H1 (cell line): ENCODE results near the gene GPSM3. TPM values are rescaled to one million over a fixed set of nuclear protein-coding genes. Genes with fewer than 3 reads are reported as not detected.
A peak's percentile ranks its signal among the peaks of the same experiment; 100 is the strongest.

Experiments
- CTCF ChIA-PET: fragments of 300-600 bp; sonication (Branson Sonifier 250); formaldehyde crosslinking; loops from one replicate; lab custom pipeline; 2021; ENCODE audit not compliant: partially characterized antibody; lab: Charles Lee
- POLR2A ChIA-PET: fragments of 300-600 bp; sonication (Branson Sonifier 250); formaldehyde crosslinking; loops from one replicate; lab custom pipeline; 2021; ENCODE audit warnings: inconsistent platforms; ENCODE audit not compliant: partially characterized antibody; lab: Charles Lee
- DNase-seq, 2 experiments: peaks; one replicate each; pipeline versions ENCODE4 v3.0.0 to v3.0.0-alpha.2; 2010 to 2022; ENCODE audit warnings: low spot score in 2 of 2, low read depth in 1 of 2, mixed read lengths in 1 of 2
- FAIRE-seq: peaks from 2 replicates; lab custom pipeline; 2011; peaks lifted over from hg19 to GRCh38; lab: Jason Lieb, UNC
- H2AFZ ChIP-seq: 2 replicates; pipeline ENCODE4 v1.8.1; 2012; ENCODE audit warnings: low read length, inconsistent platforms
- H2AK5ac ChIP-seq: 2 replicates; pipeline ENCODE4 v1.6.1; 2013; ENCODE audit warnings: low read depth, low read length
- H2BK120ac ChIP-seq: replicated peaks from 2 replicates; pipeline ENCODE3; 2013; ENCODE audit warnings: low read depth, low read length, inconsistent platforms
- H2BK12ac ChIP-seq: 2 replicates; pipeline ENCODE4 v1.6.1; 2013; ENCODE audit warnings: low read depth, low read length
- H2BK15ac ChIP-seq: 2 replicates; pipeline ENCODE4 v1.6.1; 2013; ENCODE audit warnings: low read length
- H2BK20ac ChIP-seq: 2 replicates; pipeline ENCODE4 v1.6.1; 2013; ENCODE audit warnings: low read length
- H2BK5ac ChIP-seq: 2 replicates; pipeline ENCODE4 v1.6.1; 2013; ENCODE audit warnings: low read depth, low read length
- H3K14ac ChIP-seq: 2 replicates; pipeline ENCODE4 v1.6.1; 2013; ENCODE audit warnings: inconsistent platforms; ENCODE audit not compliant: insufficient read length
- H3K18ac ChIP-seq: 2 replicates; pipeline ENCODE4 v1.6.1; 2013; ENCODE audit warnings: low read length; ENCODE audit errors: extremely low read depth
- H3K23ac ChIP-seq: 2 replicates; pipeline ENCODE4 v1.6.1; 2013; ENCODE audit warnings: inconsistent platforms; ENCODE audit not compliant: insufficient read length
- H3K23me2 ChIP-seq: 2 replicates; pipeline ENCODE4 v1.6.1; 2013; ENCODE audit warnings: low read depth, low read length
- H3K27ac ChIP-seq: 2 replicates; pipeline ENCODE4 v1.6.1; 2011; ENCODE audit warnings: low read depth, low read length, inconsistent platforms
- H3K27me3 ChIP-seq, 4 experiments: replicated peaks in 1 of 4; 1 replicate in 1 of 4; 2 replicates in 3 of 4; pipeline versions ENCODE4 v1.6.1 to v1.8.1; 2011 to 2013; ENCODE audit warnings: low read length in 3 of 4, mild to moderate bottlenecking in 3 of 4, inconsistent platforms in 2 of 4, mixed read lengths in 2 of 4, moderate library complexity in 1 of 4; ENCODE audit not compliant: control insufficient read depth in 3 of 4, insufficient read depth in 3 of 4; ENCODE audit errors: extremely low read depth in 1 of 4
- H3K36me3 ChIP-seq, 4 experiments: 2 replicates each; pipeline versions ENCODE4 v1.6.1 to v1.8.1; 2011 to 2013; ENCODE audit warnings: mild to moderate bottlenecking in 4 of 4, low read length in 3 of 4, moderate library complexity in 2 of 4, control low read depth in 1 of 4, inconsistent platforms in 1 of 4; ENCODE audit not compliant: insufficient read depth in 4 of 4, control insufficient read depth in 2 of 4
- H3K4ac ChIP-seq: replicated peaks from 2 replicates; pipeline ENCODE3; 2013; ENCODE audit warnings: low read length, low read depth, mixed read lengths, inconsistent platforms; ENCODE audit not compliant: insufficient read length
- H3K4me1 ChIP-seq, 4 experiments: replicated peaks in 1 of 4; 1 replicate in 1 of 4; 2 replicates in 3 of 4; pipeline versions ENCODE4 v1.6.1 to v1.8.1; 2011 to 2013; ENCODE audit warnings: low read length in 3 of 4, inconsistent platforms in 2 of 4, mixed read lengths in 1 of 4; ENCODE audit not compliant: insufficient read depth in 4 of 4, control insufficient read depth in 3 of 4
- H3K4me2 ChIP-seq, 2 experiments: 2 replicates each; pipeline versions ENCODE4 v1.6.1 to v1.8.1; 2011 to 2013; ENCODE audit warnings: low read depth in 2 of 2, low read length in 2 of 2, control low read depth in 1 of 2, inconsistent platforms in 1 of 2, mild to moderate bottlenecking in 1 of 2; ENCODE audit not compliant: insufficient read depth in 1 of 2
- H3K4me3 ChIP-seq, 4 experiments: fragments of 200-600, 300-600 bp in 1 of 4; sonication (generic), shearing (Covaris generic), sonication (Bioruptor Twin) in 1 of 4; 2 replicates each; pipeline versions ENCODE4 v1.5.1 to v1.8.1; 2011 to 2016; ENCODE audit warnings: low read length in 4 of 4, low read depth in 3 of 4, control low read depth in 2 of 4, inconsistent platforms in 2 of 4, mild to moderate bottlenecking in 2 of 4, mixed read lengths in 1 of 4, moderate library complexity in 1 of 4; ENCODE audit not compliant: insufficient read depth in 2 of 4; ENCODE audit errors: extremely low read depth in 1 of 4
- H3K56ac ChIP-seq: replicated peaks from 2 replicates; pipeline ENCODE3; 2013; ENCODE audit warnings: low read depth, mild to moderate bottlenecking, mixed read lengths, low read length, inconsistent platforms; ENCODE audit not compliant: insufficient read length
- H3K79me1 ChIP-seq: 2 replicates; pipeline ENCODE4 v1.6.1; 2013; ENCODE audit warnings: low read depth, low read length, control low read depth
- H3K79me2 ChIP-seq, 2 experiments: 2 replicates each; pipeline versions ENCODE4 v1.6.1 to v1.8.1; 2012 to 2013; ENCODE audit warnings: low read length in 2 of 2, mild to moderate bottlenecking in 2 of 2, inconsistent platforms in 1 of 2; ENCODE audit not compliant: insufficient read depth in 2 of 2, control insufficient read depth in 1 of 2
- H3K9ac ChIP-seq, 4 experiments: replicated peaks in 1 of 4; 1 replicate in 1 of 4; 2 replicates in 3 of 4; pipeline versions ENCODE4 v1.6.1 to v1.8.1; 2011 to 2013; ENCODE audit warnings: low read depth in 3 of 4, low read length in 3 of 4, control low read depth in 2 of 4, mild to moderate bottlenecking in 2 of 4, moderate library complexity in 2 of 4, inconsistent platforms in 1 of 4; ENCODE audit errors: extremely low read depth in 1 of 4
- H3K9me3 ChIP-seq, 2 experiments: 2 replicates each; pipeline versions ENCODE4 v1.6.1 to v1.8.1; 2012 to 2013; ENCODE audit warnings: mild to moderate bottlenecking in 2 of 2, moderate library complexity in 2 of 2, control low read depth in 1 of 2, inconsistent platforms in 1 of 2, low read depth in 1 of 2, low read length in 1 of 2, mixed read lengths in 1 of 2; ENCODE audit not compliant: insufficient read depth in 2 of 2
- H4K20me1 ChIP-seq, 2 experiments: replicated peaks in 1 of 2; 2 replicates each; pipeline versions ENCODE3 to v1.8.1; 2011 to 2013; ENCODE audit warnings: inconsistent platforms in 2 of 2, low read length in 2 of 2, mild to moderate bottlenecking in 1 of 2; ENCODE audit not compliant: insufficient read depth in 2 of 2, control insufficient read depth in 1 of 2
- H4K5ac ChIP-seq: 2 replicates; pipeline ENCODE4 v1.6.1; 2013; ENCODE audit warnings: low read length, low read depth, mixed read lengths, inconsistent platforms; ENCODE audit not compliant: insufficient read length
- H4K8ac ChIP-seq: 2 replicates; pipeline ENCODE4 v1.8.0; 2013; ENCODE audit warnings: mild to moderate bottlenecking, moderate library complexity, low read length, inconsistent platforms; ENCODE audit not compliant: insufficient read depth; ENCODE audit errors: extremely low read depth
- H4K91ac ChIP-seq: replicated peaks from 2 replicates; pipeline ENCODE3; 2013; ENCODE audit warnings: low read length, mixed read lengths, inconsistent platforms; ENCODE audit not compliant: insufficient read length
- ASH2L ChIP-seq: fragments of 200-600, 300-600 bp; sonication (generic); IDR thresholded peaks from one replicate; pipeline ENCODE4 v1.7.1; 2017; ENCODE audit warnings: low read length
- BCL11A ChIP-seq, 2 experiments: IDR thresholded peaks; one replicate each; pipeline ENCODE4 v1.6.1; 2011; ENCODE audit warnings: low read depth in 2 of 2, low read length in 2 of 2, mild to moderate bottlenecking in 2 of 2
- CBX8 ChIP-seq: fragments of 300-800, 300-1000 bp; sonication (generic); IDR thresholded peaks from 2 replicates; pipeline ENCODE4 v1.7.1; 2016; ENCODE audit warnings: low read depth, low read length, borderline replicate concordance
- CHD1 ChIP-seq: IDR thresholded peaks from 2 replicates; pipeline ENCODE4 v1.6.1; 2012; ENCODE audit warnings: low read depth, low read length, improper control_type of control experiment
- CHD2 ChIP-seq: IDR thresholded peaks from 2 replicates; pipeline ENCODE4 v1.6.1; 2012; ENCODE audit warnings: low read length, improper control_type of control experiment
- CREB1 ChIP-seq: IDR thresholded peaks from 2 replicates; pipeline ENCODE4 v1.6.1; 2012; ENCODE audit warnings: inconsistent platforms
- EGR1 ChIP-seq: IDR thresholded peaks from 2 replicates; pipeline ENCODE4 v1.6.1; 2011; ENCODE audit warnings: low read depth, low read length, borderline replicate concordance
- EZH2 ChIP-seq: fragments of 200-600 bp; sonication (generic); IDR thresholded peaks from 2 replicates; pipeline ENCODE4 v1.7.1; 2012; ENCODE audit warnings: low read depth, mild to moderate bottlenecking, moderate library complexity, low read length, inconsistent platforms; ENCODE audit not compliant: severe bottlenecking
- KDM1A ChIP-seq: fragments of 200-600, 300-600 bp; sonication (generic); IDR thresholded peaks from 2 replicates; pipeline ENCODE4 v1.7.1; 2016; ENCODE audit warnings: mild to moderate bottlenecking, low read length, borderline replicate concordance
- NANOG ChIP-seq: IDR thresholded peaks from 2 replicates; pipeline ENCODE4 v1.6.1; 2011; ENCODE audit warnings: low read length, low read depth, mild to moderate bottlenecking, inconsistent platforms; ENCODE audit not compliant: insufficient read depth, poor library complexity, severe bottlenecking
- PHF8 ChIP-seq: fragments of 200-600 bp; sonication (generic); conservative IDR thresholded peaks from 2 replicates; pipeline ENCODE4 v1.7.1; 2012; ENCODE audit warnings: low read depth, mild to moderate bottlenecking, inconsistent platforms, low read length, moderate library complexity
- POLR2A ChIP-seq, 2 experiments: IDR thresholded peaks; 1 replicate in 1 of 2; 2 replicates in 1 of 2; pipeline ENCODE4 v1.6.1; 2011; ENCODE audit warnings: low read depth in 2 of 2, low read length in 2 of 2, mild to moderate bottlenecking in 2 of 2; ENCODE audit errors: control extremely low read depth in 1 of 2
- RNF2 ChIP-seq: fragments of 200-900, 300-1000 bp; sonication (generic); IDR thresholded peaks from 2 replicates; pipeline ENCODE4 v1.7.1; 2016; ENCODE audit warnings: borderline replicate concordance, low read depth, mild to moderate bottlenecking, antibody characterized with exemption, low read length; ENCODE audit not compliant: poor library complexity, severe bottlenecking; ENCODE audit errors: missing control alignments
- RXRA ChIP-seq: IDR thresholded peaks from 2 replicates; pipeline ENCODE4 v1.6.1; 2011; ENCODE audit warnings: low read depth, mild to moderate bottlenecking, low read length, moderate library complexity; ENCODE audit not compliant: insufficient read depth
- SIN3A ChIP-seq, 2 experiments: IDR thresholded peaks in 1 of 2; conservative IDR thresholded peaks in 1 of 2; 2 replicates each; pipeline ENCODE4 v1.6.1; 2011 to 2012; ENCODE audit warnings: low read length in 2 of 2, improper control_type of control experiment in 1 of 2, low read depth in 1 of 2, mild to moderate bottlenecking in 1 of 2
- polyA plus RNA-seq, 7 experiments: library from polyadenylated mRNA; depleted of rRNA in 3 of 7; stranded (reverse) in 5 of 7; unstranded in 2 of 7; fragments of >200 nt in 5 of 7; fragments of 200-250 nt in 2 of 7; gene quantifications; 1 replicate in 5 of 7; 2 replicates in 1 of 7; 4 replicates in 1 of 7; pipeline versions ENCODE4 v1.2.1 to v1.2.3, GENCODE V29; 2011 to 2013; ENCODE audit warnings: missing spikeins in 2 of 7, mixed read lengths in 2 of 7
- total RNA-seq: library from RNA; stranded (reverse); fragmentation: NEBNext Ultra II Directional; extraction: Animal tissue kit (Norgen Biotek cat#: 25700); gene quantifications from 2 replicates; pipeline ENCODE4 v1.2.1, GENCODE V29; 2021

Gene GPSM3
- total and polyA plus RNA-seq, 2 of the 8 experiments (the other 6 are each of a cell fraction or from before 2014, with no cell fraction given): 6.6 to 9.8 TPM

- no peak within 1 kb of the TSS for H2BK15ac ChIP-seq
- DNase-seq (no peak), FAIRE-seq (no peak)
- no peak within 1 kb of the TSS for H2BK12ac ChIP-seq
- no peaks in the 10 kb centered on the region for H3K9me3 ChIP-seq
- H3K27ac ChIP-seq: no peak within 1 kb of the TSS
- H4K5ac ChIP-seq: no peak within 1 kb of the TSS
- no peak within 1 kb of the TSS for H3K18ac ChIP-seq
- H3K27me3 ChIP-seq: no peaks in the 10 kb centered on the region
- H2AFZ ChIP-seq: no peak within 1 kb of the TSS
- no peaks in the 10 kb centered on the region for H3K79me2 ChIP-seq
- H3K4me2 ChIP-seq: no peak within 1 kb of the TSS
- H3K56ac ChIP-seq: no peak within 1 kb of the TSS
- no peak within 1 kb of the TSS for H2BK120ac ChIP-seq
- no peak within 1 kb of the TSS for H2AK5ac ChIP-seq
- no peak within 1 kb of the TSS for H3K4me3 ChIP-seq
- no peaks in the 10 kb centered on the region for H3K23me2 ChIP-seq
- H4K91ac ChIP-seq: no peak within 1 kb of the TSS
- H3K79me1 ChIP-seq: no peaks in the 10 kb centered on the region
- H3K4me1 ChIP-seq: peaks cover 0 to 5% (median 2%) of the 10 kb centered on the region in 4 experiments; a peak in 3 of 7 replicates
- peak within 1 kb of the TSS; percentile 53 for H3K4ac ChIP-seq
- H4K8ac ChIP-seq: no peak within 1 kb of the TSS
- CTCF ChIA-PET: interaction anchor here (0.7 to 6.7 kb wide), 8 partner anchors 10 to 45 kb away, joined by 3 to 72 read pairs (median 3); partner anchors contain the start of gene PRRT1
- no peak within 1 kb of the TSS for H3K14ac ChIP-seq
- H3K36me3 ChIP-seq: peaks cover 2 to 21% (median 14%) of the 10 kb centered on the region in 4 experiments; a peak in 7 of 8 replicates
- H3K23ac ChIP-seq: no peak within 1 kb of the TSS
- no peak within 1 kb of the TSS for H3K9ac ChIP-seq
- H4K20me1 ChIP-seq: peaks cover 4 to 5% of the 10 kb centered on the region in 2 experiments
- POLR2A ChIA-PET: interaction anchor here (0.8 to 6.8 kb wide), 11 partner anchors 10 to 55 kb away, joined by 3 to 49 read pairs (median 6); partner anchors contain the start of genes AGPAT1, ATF6B, PRRT1 and TNXB
- H2BK20ac ChIP-seq: no peak within 1 kb of the TSS
- no peak within 1 kb of the TSS for H2BK5ac ChIP-seq
- TF ChIP-seq CHD1: no peak
- no peak for TF ChIP-seq CBX8
- no peak for TF ChIP-seq RXRA
- TF ChIP-seq PHF8: no peak
- TF ChIP-seq ASH2L: no peak
- no peak for TF ChIP-seq SIN3A (conservative IDR thresholded peaks at IDR 0.05 in 1 of 2, IDR thresholded peaks at IDR 0.05 in 1 of 2; ENCODE audit: low read depth in 1 of 2, low read length in 2 of 2)
- TF ChIP-seq CREB1: no peak
- no peak for TF ChIP-seq POLR2A (IDR thresholded peaks at IDR 0.05; ENCODE audit: control extremely low read depth in 1 of 2, low read depth in 2 of 2, low read length in 2 of 2)
- no peak for TF ChIP-seq KDM1A
- TF ChIP-seq BCL11A (IDR thresholded peaks at IDR 0.05; ENCODE audit: low read depth in 2 of 2, low read length in 2 of 2): no peak
- TF ChIP-seq NANOG: no peak
- no peak for TF ChIP-seq EGR1
- TF ChIP-seq CHD2: no peak
- TF ChIP-seq RNF2: no peak
- no peak for TF ChIP-seq EZH2
Measured at GRCh38 chr6:32164295-32164694, 28.1 kb downstream of the GPSM3 start, which contains the start of gene EGFL8. Gene EGFL8 (plus strand): TSS chr6:32164595. CDS start chr6:32166166, 1,571 bp downstream.
